K562 (cell line): ENCODE data around the gene SCAMP2. TPM values are rescaled to one million over a fixed set of nuclear protein-coding genes. Genes with fewer than 3 reads are reported as not detected.

Experiments used
- ATAC-seq: fragments of 200-7000 bp; cut with Tn5 transposase; 3 replicates; pipeline ENCODE4 v1.9.1; 2020; ENCODE audit warnings: moderate library complexity
- BruUV-seq: library from RNA; stranded (reverse); fragments of 400-500 nt; replicated peaks from 2 replicates; lab custom pipeline; 2021; lab: Mats Ljungman, UMichigan
- CTCF ChIA-PET: fragments of 300-600 bp; formaldehyde crosslinking; extraction: SDS; loops from one replicate; lab custom pipeline; 2021; ENCODE audit warnings: low intra/inter-chr PET ratio; lab: Yijun Ruan, JAX
- POLR2A ChIA-PET: fragments of 300-600, 350-650 bp; sonication (Branson Sonifier 250); formaldehyde crosslinking; extraction: SDS; loops from one replicate; lab custom pipeline; 2021; ENCODE audit warnings: antibody characterized with exemption, inconsistent platforms; lab: Yijun Ruan, JAX
- DNase-seq, 4 experiments: peaks; one replicate each; pipeline versions ENCODE4 v3.0.0 to v3.0.0-alpha.2; 2011 to 2018; ENCODE audit warnings: low spot score in 3 of 4, mixed read lengths in 3 of 4; ENCODE audit errors: extremely low read depth in 1 of 4
- FAIRE-seq: peaks from 2 replicates; lab custom pipeline; 2011; peaks lifted over from hg19 to GRCh38; lab: Jason Lieb, UNC
- H2AFZ ChIP-seq: 2 replicates; pipeline ENCODE4 v1.6.0; 2011; ENCODE audit warnings: low read depth, low read length, control low read depth, inconsistent platforms
- H3K27ac ChIP-seq: fragments of 200-600 bp; 3 replicates; pipeline ENCODE4 v1.8.0; 2011; ENCODE audit warnings: low read depth, mild to moderate bottlenecking, control low read depth, inconsistent platforms, low read length, moderate library complexity, mixed read lengths; ENCODE audit errors: extremely low read depth
- H3K27me3 ChIP-seq, 2 experiments: fragments of 300-600 bp in 1 of 2; 2 replicates in 1 of 2; 3 replicates in 1 of 2; pipeline versions ENCODE4 v1.6.0 to v1.8.0; 2011; ENCODE audit warnings: inconsistent platforms in 2 of 2, low read length in 2 of 2, mild to moderate bottlenecking in 1 of 2, mixed read lengths in 1 of 2, moderate library complexity in 1 of 2; ENCODE audit not compliant: control insufficient read depth in 2 of 2, insufficient read depth in 2 of 2
- H3K36me3 ChIP-seq: fragments of 300-600 bp; 3 replicates; pipeline ENCODE4 v1.8.0; 2011; ENCODE audit warnings: mild to moderate bottlenecking, low read length, inconsistent platforms; ENCODE audit not compliant: control insufficient read depth, insufficient read depth
- H3K4me1 ChIP-seq, 2 experiments: fragments of 200-600 bp in 1 of 2; replicated peaks in 1 of 2; 2 replicates in 1 of 2; 3 replicates in 1 of 2; pipeline versions ENCODE4 v1.5.1 to v1.8.0; 2011; ENCODE audit warnings: inconsistent platforms in 2 of 2, low read length in 2 of 2, mild to moderate bottlenecking in 1 of 2, mixed read lengths in 1 of 2, moderate library complexity in 1 of 2; ENCODE audit not compliant: control insufficient read depth in 2 of 2, insufficient read depth in 2 of 2
- H3K4me2 ChIP-seq: 2 replicates; pipeline ENCODE4 v1.6.1; 2011; ENCODE audit warnings: low read length, control low read depth, inconsistent platforms, mixed read lengths; ENCODE audit not compliant: insufficient read depth
- H3K4me3 ChIP-seq: fragments of 200-600 bp; sonication (generic), shearing (Covaris generic); 2 replicates; pipeline ENCODE4 v1.5.1; 2016; ENCODE audit warnings: control low read depth, inconsistent platforms
- H3K79me2 ChIP-seq: fragments of 200-600 bp; 3 replicates; pipeline ENCODE4 v1.8.0; 2011; ENCODE audit warnings: low read length, inconsistent platforms; ENCODE audit not compliant: control insufficient read depth, insufficient read depth
- H3K9ac ChIP-seq, 2 experiments: 2 replicates each; pipeline versions ENCODE4 v1.6.0 to v1.6.1; 2011; ENCODE audit warnings: low read depth in 2 of 2, low read length in 2 of 2, control low read depth in 1 of 2, inconsistent platforms in 1 of 2, mild to moderate bottlenecking in 1 of 2, mixed read lengths in 1 of 2; ENCODE audit not compliant: insufficient read depth in 1 of 2
- H3K9me1 ChIP-seq: one replicate; pipeline ENCODE4 v1.6.0; 2011; ENCODE audit warnings: inconsistent platforms, mild to moderate bottlenecking, low read length, moderate library complexity; ENCODE audit not compliant: control insufficient read depth, insufficient read depth
- H3K9me3 ChIP-seq: replicated peaks from 2 replicates; pipeline ENCODE4 v1.5.1; 2011; ENCODE audit warnings: low read depth, low read length, inconsistent platforms; ENCODE audit not compliant: control insufficient read depth, insufficient read depth
- H4K20me1 ChIP-seq: replicated peaks from 2 replicates; pipeline ENCODE4 v1.6.1; 2011; ENCODE audit warnings: low read length, inconsistent platforms, mixed read lengths; ENCODE audit not compliant: control insufficient read depth, insufficient read depth
- BRD9 ChIP-seq: fragments of 450-650 bp; IDR thresholded peaks from 2 replicates; pipeline ENCODE4 v1.6.1; 2018; ENCODE audit warnings: low read depth; ENCODE audit not compliant: partially characterized antibody
- ESRRA ChIP-seq: fragments of 450-650 bp; IDR thresholded peaks from 2 replicates; pipeline ENCODE4 v1.6.1; 2014; ENCODE audit warnings: low read depth, mild to moderate bottlenecking, moderate library complexity, borderline replicate concordance
- FOXP1 ChIP-seq: sonication (generic); formaldehyde crosslinking; IDR thresholded peaks from 2 replicates; pipeline ENCODE4 v1.8.0; 2022; ENCODE audit warnings: mild to moderate bottlenecking, missing genetic modification reagents
- HMG20B ChIP-seq: fragments of 250-450 bp; sonication (Bioruptor Pico); IDR thresholded peaks from 2 replicates; pipeline ENCODE4 v1.5.0; 2021; ENCODE audit warnings: mild to moderate bottlenecking
- HNRNPLL ChIP-seq: fragments of 200-400 bp; formaldehyde crosslinking; IDR thresholded peaks from 2 replicates; pipeline ENCODE4 v1.6.1; 2017; ENCODE audit warnings: low read length, low read depth, mild to moderate bottlenecking; ENCODE audit not compliant: poor library complexity, severe bottlenecking
- NEUROD1 ChIP-seq: fragments of 150-350 bp; IDR thresholded peaks from 2 replicates; pipeline ENCODE4 v1.6.1; 2014; ENCODE audit warnings: borderline replicate concordance, low read length, low read depth; ENCODE audit not compliant: partially characterized antibody
- NR2C2 ChIP-seq, 2 experiments: fragments of 200-800 bp in 1 of 2; sonication (Bioruptor generic) in 1 of 2; sonication (generic) in 1 of 2; formaldehyde crosslinking in 1 of 2; IDR thresholded peaks; 2 replicates each; pipeline versions ENCODE4 v1.6.1 to v1.8.0; 2016 to 2022; ENCODE audit warnings: mild to moderate bottlenecking in 1 of 2, missing compliant biosample characterization in 1 of 2, missing genetic modification characterization in 1 of 2, missing genetic modification reagents in 1 of 2
- NR3C1 ChIP-seq: sonication (generic); formaldehyde crosslinking; IDR thresholded peaks from 2 replicates; pipeline ENCODE4 v1.8.1; 2022; ENCODE audit warnings: missing genetic modification reagents
- PHB ChIP-seq: fragments of 250-450 bp; sonication (Bioruptor Pico); IDR thresholded peaks from 2 replicates; pipeline ENCODE4 v1.5.0; 2021
- RAD51 ChIP-seq: fragments of 450-650 bp; IDR thresholded peaks from 2 replicates; pipeline ENCODE4 v1.7.1; 2016; ENCODE audit warnings: low read depth, mild to moderate bottlenecking, borderline replicate concordance
- RB1 ChIP-seq: fragments of 450-650 bp; IDR thresholded peaks from 2 replicates; pipeline ENCODE4 v1.6.1; 2017; ENCODE audit warnings: low read depth, mild to moderate bottlenecking
- ZNF589 ChIP-seq: fragments of 200-800 bp; sonication (Bioruptor generic); IDR thresholded peaks from 2 replicates; pipeline ENCODE4 v1.6.1; 2016; ENCODE audit warnings: low read depth, missing genetic modification characterization, missing compliant biosample characterization
- WGBS: fragments of 100-300 bp; shearing (Covaris generic); methylation state at CpG from one replicate; pipeline ENCODE4 v1.1.6; 2016; ENCODE audit warnings: low coverage, mixed read lengths; ENCODE audit not compliant: insufficient coverage; ENCODE audit errors: missing lambda C conversion rate; 5-methylcytosine and 5-hydroxymethylcytosine counted together
- in situ Hi-C: fragments of 300-500 bp; cut with MboI; formaldehyde crosslinking; loops from 4 replicates; pipeline ENCODE4 v1.15.0; 2018; ENCODE audit warnings: inconsistent platforms, mixed read lengths
- intact Hi-C: fragments of 100-400 bp; cut with micrococcal nuclease; formaldehyde crosslinking; loops from 2 replicates; pipeline ENCODE4 v1.14.2; 2022
- polyA plus RNA-seq, 8 experiments: library from polyadenylated mRNA; depleted of rRNA in 4 of 8; stranded (reverse) in 5 of 8; unstranded in 3 of 8; fragments of >200 nt; fragmentation: Nextera tagmentation in 2 of 8; fragmentation: Illumina TruSeq in 1 of 8; extraction: Ambion mirVana in 2 of 8; extraction: Trizol in 1 of 8; gene quantifications; 2 replicates each; pipeline versions ENCODE4 v1.2.1 to v1.2.3, GENCODE V29; 2011 to 2014; ENCODE audit warnings: inconsistent platforms in 1 of 8, missing spikeins in 1 of 8
- total RNA-seq, 7 experiments: library from RNA; depleted of rRNA in 6 of 7; stranded (reverse); fragments of >200 nt in 6 of 7; fragmentation: Illumina TruSeq in 2 of 7; extraction: Trizol in 2 of 7; gene quantifications; 2 replicates each; pipeline versions ENCODE4 v1.2.1 to v1.2.3, GENCODE V29; 2011 to 2021; ENCODE audit warnings: low replicate concordance in 1 of 7
- TF ChIP-seq, protein P1 (sequence below): fragments of 200-800 bp; sonication (Bioruptor generic); IDR thresholded peaks from 2 replicates; pipeline ENCODE4 v1.6.1; 2017; ENCODE audit warnings: missing genetic modification characterization, missing compliant biosample characterization
- TF ChIP-seq, protein P2 (sequence below), 2 experiments: fragments of 450-650 bp; conservative IDR thresholded peaks; 2 replicates each; pipeline ENCODE4 v1.6.1; 2017; ENCODE audit warnings: mild to moderate bottlenecking in 2 of 2, moderate library complexity in 2 of 2
- TF ChIP-seq, protein P3 (sequence below): sonication (generic); formaldehyde crosslinking; IDR thresholded peaks from 2 replicates; pipeline ENCODE4 v1.4.0; 2020; ENCODE audit warnings: mild to moderate bottlenecking, missing genetic modification reagents

The SCAMP2 gene
- total and polyA plus RNA-seq, 9 of the 15 experiments (the other 6 are each of a cell fraction or from before 2014, with no cell fraction given) = 5.9 to 61.1 (median 20.1) TPM

DNA sequence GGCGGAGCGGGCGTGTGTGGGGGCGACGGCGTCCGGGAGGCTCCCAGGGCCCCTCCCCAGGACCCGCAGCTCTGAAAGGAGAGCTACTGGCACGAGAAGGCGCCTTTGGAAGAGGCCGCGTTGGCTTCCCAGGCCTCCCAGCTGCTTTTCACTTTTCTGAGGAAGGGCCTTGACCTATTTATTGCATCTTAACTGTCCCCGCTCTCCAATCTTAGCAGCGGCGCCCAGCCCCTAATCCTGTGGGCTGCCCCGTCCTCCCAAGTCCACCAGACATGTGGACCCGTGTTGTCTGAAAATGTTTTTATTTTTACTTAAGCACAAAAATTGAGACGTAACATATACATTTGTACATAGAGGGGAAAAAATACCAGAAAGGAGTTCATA lies 29.7 kb downstream of the SCAMP2 start:
- CTCF ChIA-PET = interaction anchor here (0.6 to 1.7 kb wide), 2 partner anchors 14 to 59 kb away, joined by 3 to 4 read pairs; no protein-coding TSS in a partner anchor
- H3K27ac ChIP-seq = peak overlapping the region; percentile 65
- peaks cover 19 to 53% of the 10 kb centered on the region in 2 experiments; a peak in 4 of 5 replicates for H3K4me1 ChIP-seq
- peak overlapping the region; percentile 82 to 94 for H3K9ac ChIP-seq
- no peaks in the 10 kb centered on the region for H3K9me3 ChIP-seq
- peaks cover 56% of the 10 kb centered on the region; the same call in 2 of the 3 replicates for H3K36me3 ChIP-seq
- DNase-seq (peak in 1 of 4 experiments; percentile 20), FAIRE-seq (no peak), ATAC-seq (no peak)
- H3K4me2 ChIP-seq = peak overlapping the region; percentile 99
- peak overlapping the region; percentile 99 for H3K4me3 ChIP-seq
- 22% methylated on average over 18 of the region's 18 CpGs for WGBS
- TSS peak; percentile 99 for BruUV-seq
- H2AFZ ChIP-seq = peak overlapping the region; percentile 89
- POLR2A ChIA-PET = interaction anchor here (0.8 to 1.9 kb wide), 5 partner anchors 26 to 111 kb away, joined by 3 to 5 read pairs (median 4); partner anchors contain the start of gene FAM219B
- intact Hi-C loops = loop anchor here (5.0 kb wide), 3 partner anchors 49 to 144 kb away; partner anchors contain the start of gene MPI
- H4K20me1 ChIP-seq = peaks cover 4% of the 10 kb centered on the region; the same call in 1 of the 2 replicates
- no peaks in the 10 kb centered on the region for H3K27me3 ChIP-seq
- peaks cover 11% of the 10 kb centered on the region for H3K9me1 ChIP-seq
- H3K79me2 ChIP-seq = peaks cover 14% of the 10 kb centered on the region; the same call in 2 of the 3 replicates
- in situ Hi-C loops = no loop called here
- 0 out of 2 replicates have a peak, but pooled peaks have one; percentile 1 for TF ChIP-seq FOXP1 (CRISPR knock-in tag)
- TF ChIP-seq, protein P1, sequence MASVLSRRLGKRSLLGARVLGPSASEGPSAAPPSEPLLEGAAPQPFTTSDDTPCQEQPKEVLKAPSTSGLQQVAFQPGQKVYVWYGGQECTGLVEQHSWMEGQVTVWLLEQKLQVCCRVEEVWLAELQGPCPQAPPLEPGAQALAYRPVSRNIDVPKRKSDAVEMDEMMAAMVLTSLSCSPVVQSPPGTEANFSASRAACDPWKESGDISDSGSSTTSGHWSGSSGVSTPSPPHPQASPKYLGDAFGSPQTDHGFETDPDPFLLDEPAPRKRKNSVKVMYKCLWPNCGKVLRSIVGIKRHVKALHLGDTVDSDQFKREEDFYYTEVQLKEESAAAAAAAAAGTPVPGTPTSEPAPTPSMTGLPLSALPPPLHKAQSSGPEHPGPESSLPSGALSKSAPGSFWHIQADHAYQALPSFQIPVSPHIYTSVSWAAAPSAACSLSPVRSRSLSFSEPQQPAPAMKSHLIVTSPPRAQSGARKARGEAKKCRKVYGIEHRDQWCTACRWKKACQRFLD (CRISPR knock-in tag) = peak; percentile 1; the same call in 1 of the 2 replicates
- no peak for TF ChIP-seq NR2C2 (CRISPR knock-in tag; IDR thresholded peaks at IDR 0.05)
- peak; percentile 37 for TF ChIP-seq NR2C2 (tag; IDR thresholded peaks at IDR 0.05)
- 0 out of 2 replicates have a peak, but pooled peaks have one; percentile 49 for TF ChIP-seq PHB (CRISPR knock-in tag)
- TF ChIP-seq, protein P2, sequence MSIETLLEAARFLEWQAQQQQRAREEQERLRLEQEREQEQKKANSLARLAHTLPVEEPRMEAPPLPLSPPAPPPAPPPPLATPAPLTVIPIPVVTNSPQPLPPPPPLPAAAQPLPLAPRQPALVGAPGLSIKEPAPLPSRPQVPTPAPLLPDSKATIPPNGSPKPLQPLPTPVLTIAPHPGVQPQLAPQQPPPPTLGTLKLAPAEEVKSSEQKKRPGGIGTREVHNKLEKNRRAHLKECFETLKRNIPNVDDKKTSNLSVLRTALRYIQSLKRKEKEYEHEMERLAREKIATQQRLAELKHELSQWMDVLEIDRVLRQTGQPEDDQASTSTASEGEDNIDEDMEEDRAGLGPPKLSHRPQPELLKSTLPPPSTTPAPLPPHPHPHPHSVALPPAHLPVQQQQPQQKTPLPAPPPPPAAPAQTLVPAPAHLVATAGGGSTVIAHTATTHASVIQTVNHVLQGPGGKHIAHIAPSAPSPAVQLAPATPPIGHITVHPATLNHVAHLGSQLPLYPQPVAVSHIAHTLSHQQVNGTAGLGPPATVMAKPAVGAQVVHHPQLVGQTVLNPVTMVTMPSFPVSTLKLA (conservative IDR thresholded peaks at IDR 0.05) = peak; percentile 10 to 59; a peak in 2 of 4 replicates
- TF ChIP-seq HNRNPLL = peak; percentile 2
- TF ChIP-seq ZNF589 (CRISPR knock-in tag) = 0 out of 2 replicates have a peak, but pooled peaks have one; percentile 5
- 0 out of 2 replicates have a peak, but pooled peaks have one; percentile 12 for TF ChIP-seq NR3C1 (CRISPR knock-in tag)
- TF ChIP-seq RB1 = no peak
- TF ChIP-seq, protein P3, sequence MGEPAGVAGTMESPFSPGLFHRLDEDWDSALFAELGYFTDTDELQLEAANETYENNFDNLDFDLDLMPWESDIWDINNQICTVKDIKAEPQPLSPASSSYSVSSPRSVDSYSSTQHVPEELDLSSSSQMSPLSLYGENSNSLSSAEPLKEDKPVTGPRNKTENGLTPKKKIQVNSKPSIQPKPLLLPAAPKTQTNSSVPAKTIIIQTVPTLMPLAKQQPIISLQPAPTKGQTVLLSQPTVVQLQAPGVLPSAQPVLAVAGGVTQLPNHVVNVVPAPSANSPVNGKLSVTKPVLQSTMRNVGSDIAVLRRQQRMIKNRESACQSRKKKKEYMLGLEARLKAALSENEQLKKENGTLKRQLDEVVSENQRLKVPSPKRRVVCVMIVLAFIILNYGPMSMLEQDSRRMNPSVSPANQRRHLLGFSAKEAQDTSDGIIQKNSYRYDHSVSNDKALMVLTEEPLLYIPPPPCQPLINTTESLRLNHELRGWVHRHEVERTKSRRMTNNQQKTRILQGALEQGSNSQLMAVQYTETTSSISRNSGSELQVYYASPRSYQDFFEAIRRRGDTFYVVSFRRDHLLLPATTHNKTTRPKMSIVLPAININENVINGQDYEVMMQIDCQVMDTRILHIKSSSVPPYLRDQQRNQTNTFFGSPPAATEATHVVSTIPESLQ = 0 out of 2 replicates have a peak, but pooled peaks have one; percentile 4
- no peak for TF ChIP-seq ESRRA
- TF ChIP-seq BRD9 = no peak
- 0 out of 2 replicates have a peak, but pooled peaks have one; percentile 6 for TF ChIP-seq RAD51
- TF ChIP-seq HMG20B (CRISPR knock-in tag) = no peak
- no peak for TF ChIP-seq NEUROD1
